ENCODE results near the gene COPS6.
A peak's percentile ranks its signal among the peaks of the same experiment; 100 is the strongest.

The COPS6 gene

GRCh38 chr7:100059251-100059739 lies 29.5 kb upstream of the COPS6 start:
- H3K9me3 ChIP-seq (replicated peaks in 1 of 2; ENCODE audit: control insufficient read depth in 2 of 2, insufficient read depth in 1 of 2, low read depth in 1 of 2, low read length in 2 of 2): peaks cover 0 to 2% of the 10 kb centered on the region in 2 donors

GRCh38 chr7:100061518-100062193 lies 27.1 kb upstream of the COPS6 start:
- no peak overlapping the region for H2BK15ac ChIP-seq (ENCODE audit: low read length)
- H3K36me3 ChIP-seq (replicated peaks in 1 of 2; ENCODE audit: control insufficient read depth in 2 of 2, insufficient read depth in 2 of 2, low read length in 2 of 2): peaks cover 43 to 89% of the 10 kb centered on the region in 2 donors
- peaks cover 0 to 3% of the 10 kb centered on the region in 2 donors for H3K9me3 ChIP-seq (replicated peaks in 1 of 2; ENCODE audit: control insufficient read depth in 2 of 2, insufficient read depth in 1 of 2, low read depth in 1 of 2, low read length in 2 of 2)
- H2AFZ ChIP-seq (ENCODE audit: low read length): no peak overlapping the region
- no peaks in the 10 kb centered on the region for H3K79me1 ChIP-seq (ENCODE audit: low read depth, low read length)
- peak overlapping the region; percentile 9 for H3K23ac ChIP-seq (ENCODE audit: low read depth, low read length, poor library complexity)
- no peak overlapping the region for H2BK5ac ChIP-seq (ENCODE audit: low read length)
- no peak overlapping the region for H4K8ac ChIP-seq (ENCODE audit: low read depth, low read length)
- no peak overlapping the region for H2BK12ac ChIP-seq (ENCODE audit: low read length)
- no peak for DNase-seq (ENCODE audit: low spot score)
- H2BK120ac ChIP-seq (ENCODE audit: low read depth, low read length): no peak overlapping the region
- H3K18ac ChIP-seq (ENCODE audit: low read length): no peak overlapping the region
- H3K27ac ChIP-seq (replicated peaks; ENCODE audit: low read length): no peak overlapping the region
- H3K14ac ChIP-seq (ENCODE audit: low read length): no peak overlapping the region
- no CpG with 5 or more reads among the region's 11 CpGs for WGBS, 2 donors (ENCODE audit: extremely low coverage in 2 of 2, insufficient read length in 2 of 2, insufficient replicate concordance in 1 of 2)
- no peaks in the 10 kb centered on the region for H3K4me1 ChIP-seq (ENCODE audit: control insufficient read depth in 2 of 2, insufficient read depth in 1 of 2, low read depth in 1 of 2, low read length in 2 of 2)
- H3K9ac ChIP-seq (ENCODE audit: low read depth, low read length, poor library complexity): no peak overlapping the region
- H3K27me3 ChIP-seq (ENCODE audit: control insufficient read depth in 3 of 3, insufficient read depth in 3 of 3, low read depth in 1 of 3, low read length in 3 of 3): no peaks in the 10 kb centered on the region
- no peak overlapping the region for H4K91ac ChIP-seq (ENCODE audit: low read depth, low read length, poor library complexity)
- H3K4me2 ChIP-seq (ENCODE audit: insufficient read depth, low read length, poor library complexity, severe bottlenecking): no peak overlapping the region
- H3K4me3 ChIP-seq (ENCODE audit: low read length in 2 of 2): no peak overlapping the region
- H2AK5ac ChIP-seq (ENCODE audit: low read depth, low read length): no peak overlapping the region
- H3K4ac ChIP-seq (ENCODE audit: low read length): no peak overlapping the region

More at GRCh38 chr7:100059251-100059739, 29.5 kb upstream of the COPS6 start:
- no peaks in the 10 kb centered on the region for H3K4me1 ChIP-seq (ENCODE audit: control insufficient read depth in 2 of 2, insufficient read depth in 1 of 2, low read depth in 1 of 2, low read length in 2 of 2)
- no peak for DNase-seq (ENCODE audit: low spot score)
- peaks cover 33 to 80% of the 10 kb centered on the region in 2 donors for H3K36me3 ChIP-seq (replicated peaks in 1 of 2; ENCODE audit: control insufficient read depth in 2 of 2, insufficient read depth in 2 of 2, low read length in 2 of 2)
- H3K4me2 ChIP-seq (ENCODE audit: insufficient read depth, low read length, poor library complexity, severe bottlenecking): no peak overlapping the region
- H3K4me3 ChIP-seq (ENCODE audit: low read length in 2 of 2): no peak overlapping the region
- H4K91ac ChIP-seq (ENCODE audit: low read depth, low read length, poor library complexity): no peak overlapping the region
- no peak overlapping the region for H2BK12ac ChIP-seq (ENCODE audit: low read length)
- H2AFZ ChIP-seq (ENCODE audit: low read length): no peak overlapping the region
- no peak overlapping the region for H3K9ac ChIP-seq (ENCODE audit: low read depth, low read length, poor library complexity)
- no peak overlapping the region for H3K27ac ChIP-seq (replicated peaks; ENCODE audit: low read length)
- no CpG with 5 or more reads among the region's 5 CpGs for WGBS, 2 donors (ENCODE audit: extremely low coverage in 2 of 2, insufficient read length in 2 of 2, insufficient replicate concordance in 1 of 2)
- H2BK15ac ChIP-seq (ENCODE audit: low read length): no peak overlapping the region
- no peak overlapping the region for H3K18ac ChIP-seq (ENCODE audit: low read length)
- H2BK120ac ChIP-seq (ENCODE audit: low read depth, low read length): no peak overlapping the region
- H2AK5ac ChIP-seq (ENCODE audit: low read depth, low read length): no peak overlapping the region
- no peaks in the 10 kb centered on the region for H3K79me1 ChIP-seq (ENCODE audit: low read depth, low read length)
- H3K23ac ChIP-seq (ENCODE audit: low read depth, low read length, poor library complexity): no peak overlapping the region
- no peak overlapping the region for H4K8ac ChIP-seq (ENCODE audit: low read depth, low read length)
- H3K14ac ChIP-seq (ENCODE audit: low read length): no peak overlapping the region
- H3K27me3 ChIP-seq (ENCODE audit: control insufficient read depth in 3 of 3, insufficient read depth in 3 of 3, low read depth in 1 of 3, low read length in 3 of 3): no peaks in the 10 kb centered on the region
- no peak overlapping the region for H3K4ac ChIP-seq (ENCODE audit: low read length)
- H2BK5ac ChIP-seq (ENCODE audit: low read length): no peak overlapping the region

- Histone ChIP-seq H2BK12ac (ENCODE audit: low read length) (no peak overlapping the region), H3K27me3 (ENCODE audit: control insufficient read depth in 3 of 3, insufficient read depth in 3 of 3, low read depth in 1 of 3, low read length in 3 of 3) (no peaks in the 10 kb centered on the region), H2BK15ac (ENCODE audit: low read length) (no peak overlapping the region), H3K9me3 (replicated peaks in 1 of 2; ENCODE audit: control insufficient read depth in 2 of 2, insufficient read depth in 1 of 2, low read depth in 1 of 2, low read length in 2 of 2) (peaks cover 0 to 7% of the 10 kb centered on the region in 2 donors), H4K91ac (ENCODE audit: low read depth, low read length, poor library complexity) (no peak overlapping the region), H3K4ac (ENCODE audit: low read length) (no peak overlapping the region), H3K4me1 (ENCODE audit: control insufficient read depth in 2 of 2, insufficient read depth in 1 of 2, low read depth in 1 of 2, low read length in 2 of 2) (no peaks in the 10 kb centered on the region), H3K18ac (ENCODE audit: low read length) (no peak overlapping the region), H3K14ac (ENCODE audit: low read length) (no peak overlapping the region), H3K9ac (ENCODE audit: low read depth, low read length, poor library complexity) (no peak overlapping the region), H3K4me2 (ENCODE audit: insufficient read depth, low read length, poor library complexity, severe bottlenecking) (no peak overlapping the region), H2AFZ (ENCODE audit: low read length) (no peak overlapping the region), H4K8ac (ENCODE audit: low read depth, low read length) (no peak overlapping the region), H2BK120ac (ENCODE audit: low read depth, low read length) (no peak overlapping the region), H3K27ac (replicated peaks; ENCODE audit: low read length) (no peak overlapping the region), H3K36me3 (replicated peaks in 1 of 2; ENCODE audit: control insufficient read depth in 2 of 2, insufficient read depth in 2 of 2, low read length in 2 of 2) (peaks cover 34 to 81% of the 10 kb centered on the region in 2 donors), H3K4me3 (ENCODE audit: low read length in 2 of 2) (no peak overlapping the region), H2AK5ac (ENCODE audit: low read depth, low read length) (no peak overlapping the region), H3K23ac (ENCODE audit: low read depth, low read length, poor library complexity) (no peak overlapping the region), H2BK5ac (ENCODE audit: low read length) (no peak overlapping the region), H3K79me1 (ENCODE audit: low read depth, low read length) (no peaks in the 10 kb centered on the region)
- no peak for DNase-seq (ENCODE audit: low spot score)
- WGBS, 2 donors (ENCODE audit: extremely low coverage in 2 of 2, insufficient read length in 2 of 2, insufficient replicate concordance in 1 of 2): no CpG with 5 or more reads among the region's 4 CpGs
Observed at GRCh38 chr7:100063376-100063775, 25.4 kb upstream of the COPS6 start.

- Histone ChIP-seq H3K4me2 (ENCODE audit: insufficient read depth, low read length, poor library complexity, severe bottlenecking) (no peak overlapping the region), H3K9ac (ENCODE audit: low read depth, low read length, poor library complexity) (no peak overlapping the region), H3K18ac (ENCODE audit: low read length) (no peak overlapping the region), H2BK120ac (ENCODE audit: low read depth, low read length) (no peak overlapping the region), H3K9me3 (replicated peaks in 1 of 2; ENCODE audit: control insufficient read depth in 2 of 2, insufficient read depth in 1 of 2, low read depth in 1 of 2, low read length in 2 of 2) (peaks cover 2 to 9% of the 10 kb centered on the region in 2 donors), H3K27me3 (ENCODE audit: control insufficient read depth in 3 of 3, insufficient read depth in 3 of 3, low read depth in 1 of 3, low read length in 3 of 3) (no peaks in the 10 kb centered on the region), H3K79me1 (ENCODE audit: low read depth, low read length) (no peaks in the 10 kb centered on the region), H3K23ac (ENCODE audit: low read depth, low read length, poor library complexity) (no peak overlapping the region), H4K91ac (ENCODE audit: low read depth, low read length, poor library complexity) (no peak overlapping the region), H3K36me3 (replicated peaks in 1 of 2; ENCODE audit: control insufficient read depth in 2 of 2, insufficient read depth in 2 of 2, low read length in 2 of 2) (peaks cover 35 to 81% of the 10 kb centered on the region in 2 donors), H3K4me3 (ENCODE audit: low read length in 2 of 2) (no peak overlapping the region), H3K14ac (ENCODE audit: low read length) (no peak overlapping the region), H3K4me1 (ENCODE audit: control insufficient read depth in 2 of 2, insufficient read depth in 1 of 2, low read depth in 1 of 2, low read length in 2 of 2) (no peaks in the 10 kb centered on the region), H2AK5ac (ENCODE audit: low read depth, low read length) (no peak overlapping the region), H4K8ac (ENCODE audit: low read depth, low read length) (no peak overlapping the region), H2BK5ac (ENCODE audit: low read length) (no peak overlapping the region), H2BK15ac (ENCODE audit: low read length) (no peak overlapping the region), H3K4ac (ENCODE audit: low read length) (no peak overlapping the region), H3K27ac (replicated peaks; ENCODE audit: low read length) (no peak overlapping the region), H2AFZ (ENCODE audit: low read length) (no peak overlapping the region), H2BK12ac (ENCODE audit: low read length) (no peak overlapping the region)
- WGBS, 2 donors (ENCODE audit: extremely low coverage in 2 of 2, insufficient read length in 2 of 2, insufficient replicate concordance in 1 of 2): no CpG with 5 or more reads among the region's 9 CpGs
- DNase-seq (ENCODE audit: low spot score): no peak
Observed at GRCh38 chr7:100064162-100064561, 24.6 kb upstream of the COPS6 start.
